T-helper 9 cell (primary cell): Measurements from ENCODE around the gene RTN3.
"Not testable (repeated sequence)": the region's sequence is repeated elsewhere in the genome, so short reads cannot be mapped to it uniquely, and the experiment has no call there.

Experiments
- DNase-seq: peaks from one replicate; pipeline ENCODE4 v3.0.0-alpha.2; 2020
- total RNA-seq, 2 donors: gene quantifications; one replicate each; lab custom pipeline; 2026; lab: John Stamatoyannopoulos, UW

The RTN3 gene, protein sequence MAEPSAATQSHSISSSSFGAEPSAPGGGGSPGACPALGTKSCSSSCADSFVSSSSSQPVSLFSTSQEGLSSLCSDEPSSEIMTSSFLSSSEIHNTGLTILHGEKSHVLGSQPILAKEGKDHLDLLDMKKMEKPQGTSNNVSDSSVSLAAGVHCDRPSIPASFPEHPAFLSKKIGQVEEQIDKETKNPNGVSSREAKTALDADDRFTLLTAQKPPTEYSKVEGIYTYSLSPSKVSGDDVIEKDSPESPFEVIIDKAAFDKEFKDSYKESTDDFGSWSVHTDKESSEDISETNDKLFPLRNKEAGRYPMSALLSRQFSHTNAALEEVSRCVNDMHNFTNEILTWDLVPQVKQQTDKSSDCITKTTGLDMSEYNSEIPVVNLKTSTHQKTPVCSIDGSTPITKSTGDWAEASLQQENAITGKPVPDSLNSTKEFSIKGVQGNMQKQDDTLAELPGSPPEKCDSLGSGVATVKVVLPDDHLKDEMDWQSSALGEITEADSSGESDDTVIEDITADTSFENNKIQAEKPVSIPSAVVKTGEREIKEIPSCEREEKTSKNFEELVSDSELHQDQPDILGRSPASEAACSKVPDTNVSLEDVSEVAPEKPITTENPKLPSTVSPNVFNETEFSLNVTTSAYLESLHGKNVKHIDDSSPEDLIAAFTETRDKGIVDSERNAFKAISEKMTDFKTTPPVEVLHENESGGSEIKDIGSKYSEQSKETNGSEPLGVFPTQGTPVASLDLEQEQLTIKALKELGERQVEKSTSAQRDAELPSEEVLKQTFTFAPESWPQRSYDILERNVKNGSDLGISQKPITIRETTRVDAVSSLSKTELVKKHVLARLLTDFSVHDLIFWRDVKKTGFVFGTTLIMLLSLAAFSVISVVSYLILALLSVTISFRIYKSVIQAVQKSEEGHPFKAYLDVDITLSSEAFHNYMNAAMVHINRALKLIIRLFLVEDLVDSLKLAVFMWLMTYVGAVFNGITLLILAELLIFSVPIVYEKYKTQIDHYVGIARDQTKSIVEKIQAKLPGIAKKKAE
- total RNA-seq, result 33.5 to 59.5 reads per million in 2 donors

DNA sequence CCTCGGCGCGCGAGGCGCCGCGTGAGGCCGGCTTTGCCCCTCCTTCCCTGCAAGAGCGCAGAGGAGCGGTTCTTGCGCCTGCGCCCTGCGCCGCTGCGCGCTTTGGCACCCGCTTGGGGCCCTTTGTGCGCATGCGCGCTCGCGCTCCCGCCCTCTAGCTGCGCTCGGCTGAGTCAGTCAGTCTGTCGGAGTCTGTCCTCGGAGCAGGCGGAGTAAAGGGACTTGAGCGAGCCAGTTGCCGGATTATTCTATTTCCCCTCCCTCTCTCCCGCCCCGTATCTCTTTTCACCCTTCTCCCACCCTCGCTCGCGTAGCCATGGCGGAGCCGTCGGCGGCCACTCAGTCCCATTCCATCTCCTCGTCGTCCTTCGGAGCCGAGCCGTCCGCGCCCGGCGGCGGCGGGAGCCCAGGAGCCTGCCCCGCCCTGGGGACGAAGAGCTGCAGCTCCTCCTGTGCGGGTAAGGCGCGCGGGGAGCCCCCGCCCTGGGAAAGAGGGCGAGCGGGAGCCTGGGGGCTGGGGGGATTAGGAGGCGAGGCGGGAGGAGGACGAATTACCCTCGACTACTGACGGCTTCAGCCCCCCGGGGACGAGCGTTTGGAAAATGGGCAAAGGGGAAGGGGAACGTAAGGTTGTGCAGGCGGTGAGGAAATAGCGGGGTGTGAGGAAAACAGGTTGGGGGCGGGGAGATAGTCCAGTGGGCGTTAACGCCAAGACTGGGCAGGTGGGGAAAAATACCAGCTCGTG is at the start of gene RTN3:
Gene RTN3 (plus strand): TSS at position 180 of the 745 bp plus-strand sequence. CDS start 137 bp downstream, at position 317.
- peak; percentile 96 for DNase-seq

GRCh38 chr11:63635762-63636465 is 45.4 kb upstream of the RTN3 start:
- peak; percentile 59 for DNase-seq

GRCh38 chr11:63638436-63638835 is 42.9 kb upstream of the RTN3 start:
- DNase-seq, result not testable (repeated sequence)

DNA sequence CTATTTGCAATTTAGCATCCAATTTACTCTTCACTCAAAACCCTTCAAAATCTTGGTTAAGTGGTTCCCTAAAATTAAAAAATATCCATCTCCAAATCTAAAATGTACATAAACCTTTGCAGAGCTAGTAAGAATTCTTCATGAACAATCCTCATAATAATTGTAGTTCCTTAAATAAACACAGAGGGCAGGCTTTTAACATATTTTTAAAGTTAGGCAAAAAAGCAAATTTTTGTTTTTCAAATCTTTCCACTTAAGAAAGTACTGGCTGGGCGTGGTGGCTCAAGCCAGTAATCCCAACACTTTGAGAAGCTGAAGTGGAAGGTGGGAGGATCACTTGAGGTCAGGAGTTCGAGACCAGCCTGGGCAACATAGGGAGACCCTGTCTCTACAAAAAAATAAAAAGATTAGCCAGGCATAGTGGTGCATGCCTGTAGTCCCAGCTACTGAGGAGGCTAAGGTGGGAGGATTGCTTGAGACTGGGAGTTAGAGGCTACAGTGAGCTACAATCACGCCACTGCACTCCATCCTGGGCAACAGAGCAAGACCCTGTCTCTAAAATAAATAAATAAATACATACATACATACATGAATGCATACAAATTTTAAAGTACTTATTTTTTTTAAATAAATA is 42.0 kb upstream of the RTN3 start:
- no peak for DNase-seq

DNA sequence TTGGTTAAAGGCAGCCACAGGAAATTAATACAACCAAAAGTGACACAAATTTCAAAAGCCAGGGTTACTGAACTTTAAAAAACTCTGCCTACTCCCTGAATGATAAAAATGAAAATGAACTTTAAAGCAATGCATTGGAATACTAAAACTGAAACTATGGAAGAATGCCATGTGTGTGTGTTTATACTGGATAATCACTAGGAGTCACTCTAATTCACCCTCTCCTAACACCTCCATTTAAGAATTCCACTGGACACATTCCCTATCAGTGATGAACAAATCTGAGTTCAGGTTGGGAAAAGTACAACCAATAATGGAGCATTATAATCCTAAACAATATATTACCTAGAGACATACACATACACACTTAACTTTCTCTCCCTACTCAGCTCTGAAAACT is 39.6 kb upstream of the RTN3 start:
- no peak for DNase-seq

DNA sequence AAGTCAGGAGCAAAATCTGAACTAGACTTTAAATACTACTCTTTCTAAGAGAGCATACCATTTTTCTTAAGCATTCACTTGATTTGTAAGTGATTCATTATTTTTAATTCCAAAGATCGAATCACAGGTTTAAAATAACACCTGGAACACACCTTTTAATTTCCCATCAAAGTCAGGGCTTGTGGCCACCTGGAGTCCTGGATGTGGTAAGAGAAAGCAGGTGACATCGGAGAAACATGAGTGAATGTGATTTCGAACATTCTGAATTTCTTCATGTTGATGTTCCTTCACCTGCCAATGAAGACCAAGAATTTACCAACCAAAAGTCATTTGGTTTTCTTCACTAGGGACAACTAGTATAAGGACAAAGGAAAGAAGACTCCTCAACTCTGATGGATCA is 38.1 kb upstream of the RTN3 start:
- DNase-seq, result no peak

DNA sequence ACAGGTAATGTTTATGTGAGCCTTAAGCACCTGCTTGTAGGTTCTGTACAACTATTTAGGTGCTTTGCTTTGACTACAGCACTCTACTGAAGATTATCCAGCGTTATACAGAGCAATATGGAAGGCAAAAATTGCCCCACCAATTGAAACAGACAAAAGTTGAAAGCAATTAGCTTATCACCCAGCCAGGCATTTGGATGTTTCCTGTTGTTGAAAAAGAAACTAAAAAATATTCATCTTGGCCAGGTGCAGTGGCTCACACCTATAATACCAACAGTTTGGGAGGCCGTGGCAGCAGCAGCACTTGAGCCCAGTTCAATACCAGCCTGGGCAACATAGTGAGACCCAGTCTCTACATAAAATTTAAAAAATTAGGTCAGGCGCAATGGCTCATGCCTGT is 28.6 kb upstream of the RTN3 start:
- no peak for DNase-seq

- DNase-seq, result no peak
These were observed 20.3 kb upstream of the RTN3 start for GRCh38 chr11:63660972-63661371.

DNA sequence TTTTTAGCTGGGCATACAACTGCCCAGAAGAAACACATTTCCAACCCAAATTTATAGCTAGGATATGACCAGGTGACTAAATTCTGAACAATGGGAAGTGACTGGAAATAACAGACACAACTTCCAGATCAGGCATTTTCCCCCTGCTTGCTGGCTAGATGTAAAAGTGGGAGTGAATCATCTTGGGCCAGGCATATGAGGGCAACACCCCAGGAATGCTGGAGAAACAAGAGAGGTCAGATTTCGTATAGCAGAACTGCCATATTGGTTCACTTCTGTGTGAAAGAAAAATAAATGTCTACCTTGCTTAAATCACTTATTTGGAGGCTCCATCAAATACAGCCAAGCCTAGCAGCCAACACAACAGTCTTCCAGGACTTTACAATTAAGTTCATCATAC is 17.5 kb upstream of the RTN3 start:
- DNase-seq, result no peak

DNA sequence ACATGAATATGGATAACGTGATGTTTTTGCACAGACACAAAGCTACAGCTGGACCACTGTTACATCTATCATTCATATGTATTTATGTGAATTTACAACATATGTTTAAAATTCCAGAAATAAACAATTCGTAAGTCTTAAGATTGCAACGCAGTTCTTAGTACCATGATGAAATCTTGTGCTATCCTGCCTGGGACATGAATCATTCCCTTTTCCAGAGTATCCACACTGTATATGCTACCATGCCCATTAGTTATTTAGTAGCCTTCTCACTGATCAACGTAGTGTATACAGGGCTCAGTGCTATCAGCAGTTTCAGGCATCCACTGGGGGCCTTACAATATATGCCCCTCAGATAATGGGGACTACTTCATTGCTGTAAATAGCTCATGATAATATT is 14.4 kb upstream of the RTN3 start:
- DNase-seq, result no peak

GRCh38 chr11:63667995-63668795 is 13.1 kb upstream of the RTN3 start:
- DNase-seq, result no peak

DNA sequence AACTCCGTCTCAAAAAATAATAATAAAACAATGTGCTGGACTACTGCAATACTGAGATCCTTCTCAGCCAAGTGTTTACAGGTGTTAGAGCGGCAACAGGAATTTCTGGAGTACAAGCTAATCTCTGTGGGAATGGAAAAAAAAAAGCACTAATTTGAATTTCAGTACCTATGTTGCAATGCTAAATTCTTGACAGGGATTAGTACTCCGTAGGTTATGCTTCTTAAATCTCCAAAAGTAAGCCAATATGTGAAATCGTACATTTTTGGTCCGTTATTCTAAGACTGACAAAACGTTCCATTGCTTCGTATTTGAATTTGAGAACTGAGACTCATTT is 11.2 kb upstream of the RTN3 start:
- no peak for DNase-seq

GRCh38 chr11:63670433-63671321 is 10.6 kb upstream of the RTN3 start:
- DNase-seq, result peak; percentile 10

DNA sequence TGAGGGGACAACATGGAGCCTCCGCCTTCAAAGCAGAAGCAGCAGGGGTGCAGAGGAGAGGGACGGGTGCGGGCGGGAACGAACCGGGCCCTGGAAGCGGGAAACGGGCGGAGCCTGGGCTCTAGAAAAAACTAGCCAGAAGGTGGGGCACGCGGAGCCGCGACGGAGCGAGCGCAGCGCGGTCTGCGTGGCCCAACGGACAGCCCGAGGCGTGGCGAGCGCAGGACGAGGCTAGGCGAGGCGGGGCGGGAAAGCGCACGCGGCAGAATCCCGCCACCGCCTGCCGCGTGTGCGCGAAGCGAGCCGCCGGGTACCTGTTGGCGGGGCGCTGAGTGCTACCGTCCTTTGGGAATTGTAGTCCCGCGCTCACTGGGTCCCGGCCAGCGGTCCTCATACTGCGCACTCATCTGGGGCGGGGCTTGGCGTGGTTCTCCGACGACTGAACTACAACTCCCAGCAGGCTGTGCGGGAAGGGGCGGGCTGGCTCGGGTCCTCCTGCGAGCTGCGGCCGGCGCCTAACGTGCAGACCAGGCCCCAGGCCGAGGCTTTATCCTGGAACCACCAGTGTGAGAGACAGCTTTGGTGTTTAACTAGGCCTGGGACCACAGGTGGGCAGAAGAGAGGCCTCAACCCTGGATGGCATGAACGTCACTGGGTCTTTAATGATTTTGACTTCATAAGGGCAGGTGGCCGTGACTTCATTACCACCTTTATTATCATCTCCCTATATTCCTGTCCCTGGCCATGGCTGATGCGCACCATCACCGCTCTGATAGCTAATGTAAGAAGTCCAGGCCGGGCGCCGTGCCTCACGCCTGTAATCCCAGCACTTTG is 9.8 kb upstream of the RTN3 start, which contains the start of gene ATL3:
Gene ATL3 (minus strand): TSS at position 55 of the 834 bp plus-strand sequence. CDS start 41 bp downstream, at position 14.
- peak; percentile 96 for DNase-seq

GRCh38 chr11:63672156-63672463 is 9.2 kb upstream of the RTN3 start:
- DNase-seq, result no peak

DNA sequence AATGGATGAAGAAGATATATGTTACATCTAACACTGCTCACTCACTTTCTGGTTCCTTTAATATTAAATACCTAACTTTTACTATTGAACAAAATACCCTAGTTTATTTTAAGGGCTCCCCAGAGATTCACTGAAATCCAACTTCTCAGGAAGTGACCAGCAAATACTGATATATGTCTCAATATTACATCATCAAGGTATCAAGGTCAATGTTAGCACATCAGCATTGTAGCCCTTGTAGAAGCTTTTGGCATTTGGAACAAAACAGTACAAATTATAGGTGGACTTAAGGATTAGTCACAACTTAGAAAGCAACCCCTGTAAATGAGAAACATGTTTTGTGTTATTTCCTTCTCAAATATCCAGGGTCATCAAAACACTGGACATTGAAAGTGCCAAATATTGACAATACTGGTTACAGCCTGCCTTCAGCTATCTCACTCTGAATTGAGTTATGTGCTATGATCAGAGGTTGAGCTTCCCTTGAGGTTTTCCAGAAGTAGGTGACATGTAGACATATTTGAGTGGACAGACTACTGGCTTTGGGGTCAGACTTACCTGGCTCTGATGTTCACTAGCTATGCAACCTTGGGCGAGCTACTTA is 8.3 kb upstream of the RTN3 start:
- DNase-seq, result no peak

- no peak for DNase-seq
These were observed 7.7 kb upstream of the RTN3 start for GRCh38 chr11:63673579-63673978.

DNA sequence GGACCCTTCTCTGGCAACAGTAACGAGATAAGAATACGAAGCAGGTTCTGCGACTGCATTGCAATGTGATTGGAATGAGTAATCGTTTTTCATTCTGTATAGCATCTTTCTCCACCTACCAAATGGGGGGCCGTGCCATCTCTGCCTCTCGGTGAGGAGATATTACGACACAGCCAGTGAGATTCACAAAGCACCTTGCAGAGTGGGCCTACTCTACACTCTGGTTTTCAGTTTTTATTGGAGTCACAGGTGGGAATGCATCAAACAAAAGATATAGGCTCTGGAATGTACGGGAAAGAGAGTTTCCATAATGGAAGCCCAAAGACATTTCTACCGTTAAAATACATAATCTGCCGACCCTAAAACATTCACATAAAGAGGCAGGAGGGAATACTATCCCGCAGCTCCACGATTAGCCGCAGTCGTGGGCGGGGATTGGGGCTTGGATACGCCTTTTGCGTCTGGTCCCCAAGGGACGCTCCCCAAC is 423 bp upstream of the RTN3 start:
- no peak for DNase-seq
